WTC11 (cell line): ENCODE results near the gene YIF1A.

Experiments used
- ATF6 ChIP-seq: sonication (generic); formaldehyde crosslinking; IDR thresholded peaks from 2 replicates; pipeline ENCODE4 v1.8.1; 2023; ENCODE audit warnings: mild to moderate bottlenecking, missing genetic modification reagents
- CREM ChIP-seq: sonication (generic); formaldehyde crosslinking; IDR thresholded peaks from 2 replicates; pipeline ENCODE4 v1.8.1; 2022; ENCODE audit warnings: mild to moderate bottlenecking, missing genetic modification reagents, moderate library complexity
- CTCF ChIP-seq: fragments of 200-600 bp; IDR thresholded peaks from 2 replicates; pipeline ENCODE4 v1.8.0; 2022; ENCODE audit warnings: antibody characterized with exemption
- EMX1 ChIP-seq: fragments of 250-450 bp; sonication (Bioruptor Pico); IDR thresholded peaks from 2 replicates; pipeline ENCODE4 v1.8.0; 2021; ENCODE audit warnings: mild to moderate bottlenecking
- ZBTB21 ChIP-seq: sonication (generic); formaldehyde crosslinking; IDR thresholded peaks from 2 replicates; pipeline ENCODE4 v1.8.1; 2023; ENCODE audit warnings: mild to moderate bottlenecking, missing genetic modification reagents, borderline replicate concordance
- ZNF416 ChIP-seq: fragments of 250-450 bp; sonication (Bioruptor Pico); IDR thresholded peaks from 2 replicates; pipeline ENCODE4 v1.9.0; 2021; ENCODE audit warnings: mild to moderate bottlenecking, inconsistent platforms
- TF ChIP-seq, protein P1 (sequence below): sonication (generic); formaldehyde crosslinking; conservative IDR thresholded peaks from 2 replicates; pipeline ENCODE4 v1.8.1; 2022; ENCODE audit warnings: mild to moderate bottlenecking, missing genetic modification reagents

GRCh38 chr11:66313321-66314185, 24.6 kb upstream of the YIF1A start:
- TF ChIP-seq CTCF = no peak
- TF ChIP-seq ZNF416 = no peak
- TF ChIP-seq ZBTB21 (CRISPR knock-in tag) = no peak
- TF ChIP-seq, protein P1, sequence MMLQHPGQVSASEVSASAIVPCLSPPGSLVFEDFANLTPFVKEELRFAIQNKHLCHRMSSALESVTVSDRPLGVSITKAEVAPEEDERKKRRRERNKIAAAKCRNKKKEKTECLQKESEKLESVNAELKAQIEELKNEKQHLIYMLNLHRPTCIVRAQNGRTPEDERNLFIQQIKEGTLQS (CRISPR knock-in tag) = no peak
- no peak for TF ChIP-seq EMX1
- TF ChIP-seq CREM (CRISPR knock-in tag) = no peak
- TF ChIP-seq ATF6 (CRISPR knock-in tag) = no peak
